Smooth muscle cell (in vitro differentiated cells): ENCODE data around the gene GNL1. TPM values are rescaled to one million over a fixed set of nuclear protein-coding genes. Genes with fewer than 3 reads are reported as not detected.

Source experiments
- DNase-seq: peaks from one replicate; lab custom pipeline; 2025; ENCODE audit not compliant: unreplicated experiment; lab: John Stamatoyannopoulos, UW
- H2AFZ ChIP-seq: fragments of 200-600 bp; sonication (generic); 2 replicates; pipeline ENCODE4 v1.6.0; 2016; ENCODE audit warnings: antibody characterized with exemption, low read depth, mild to moderate bottlenecking
- H3F3A ChIP-seq: fragments of 200-600 bp; sonication (generic); 2 replicates; pipeline ENCODE4 v1.6.0; 2017; ENCODE audit warnings: antibody characterized with exemption, low read depth
- H3K27ac ChIP-seq: fragments of 200-600 bp; sonication (generic); 2 replicates; pipeline ENCODE4 v1.5.1; 2016; ENCODE audit warnings: low read depth, mild to moderate bottlenecking
- H3K27me3 ChIP-seq: fragments of 200-600 bp; sonication (generic); 2 replicates; pipeline ENCODE4 v1.6.1; 2016; ENCODE audit warnings: low read depth, mild to moderate bottlenecking
- H3K36me3 ChIP-seq: fragments of 200-600 bp; sonication (generic); 2 replicates; pipeline ENCODE4 v1.5.1; 2016; ENCODE audit warnings: low read depth
- H3K4me1 ChIP-seq: fragments of 200-600 bp; sonication (generic); 2 replicates; pipeline ENCODE4 v1.5.1; 2016; ENCODE audit warnings: low read depth
- H3K4me2 ChIP-seq: fragments of 200-600 bp; sonication (generic); 2 replicates; pipeline ENCODE4 v1.6.0; 2016; ENCODE audit warnings: mild to moderate bottlenecking
- H3K4me3 ChIP-seq: fragments of 200-600 bp; sonication (generic); 2 replicates; pipeline ENCODE4 v1.5.1; 2016; ENCODE audit warnings: mild to moderate bottlenecking
- H3K79me2 ChIP-seq: fragments of 200-600 bp; sonication (generic); 2 replicates; pipeline ENCODE4 v1.6.0; 2016; ENCODE audit warnings: low read depth, mild to moderate bottlenecking
- H3K9ac ChIP-seq: fragments of 200-600 bp; sonication (generic); 2 replicates; pipeline ENCODE4 v1.6.0; 2016; ENCODE audit warnings: low read depth
- H3K9me3 ChIP-seq: fragments of 200-600 bp; sonication (generic); replicated peaks from 2 replicates; pipeline ENCODE4 v1.5.1; 2016; ENCODE audit warnings: low read depth
- H4K20me1 ChIP-seq: fragments of 200-600 bp; sonication (generic); 2 replicates; pipeline ENCODE4 v1.6.0; 2016; ENCODE audit warnings: low read depth
- CTCF ChIP-seq: fragments of 200-600 bp; sonication (generic); IDR thresholded peaks from 2 replicates; pipeline ENCODE4 v1.5.1; 2017; ENCODE audit warnings: borderline replicate concordance, mild to moderate bottlenecking, antibody characterized with exemption; ENCODE audit not compliant: insufficient read depth, poor library complexity, severe bottlenecking
- WGBS: methylation state at CpG from one replicate; pipeline ENCODE4 v1.1.7; 2016; ENCODE audit warnings: low lambda C conversion rate; 5-methylcytosine and 5-hydroxymethylcytosine counted together
- polyA plus RNA-seq: library from polyadenylated mRNA; unstranded; fragments of >200 nt; fragmentation: Nextera tagmentation; extraction: Ambion mirVana; gene quantifications from 2 replicates; pipeline ENCODE4 v1.2.1, GENCODE V29; 2016
- total RNA-seq: library from RNA; depleted of rRNA; stranded (reverse); fragments of >200 nt; gene quantifications from 2 replicates; pipeline ENCODE4 v1.2.3, GENCODE V29; 2014

The GNL1 gene
- total and polyA plus RNA-seq, 2 experiments from 2014 or later: 16.5 to 104 TPM

GRCh38 chr6:30571075-30571761, 14.9 kb upstream of the GNL1 start, which contains the start of gene ABCF1:
Gene ABCF1 (plus strand): TSS chr6:30571442. CDS start chr6:30571488, 46 bp downstream.
- no peaks in the 10 kb centered on the region for H3K9me3 ChIP-seq
- peak; percentile 95 for DNase-seq
- H3K4me1 ChIP-seq: peaks cover 21% of the 10 kb centered on the region
- H4K20me1 ChIP-seq: peaks cover 43% of the 10 kb centered on the region
- H3K79me2 ChIP-seq: peaks cover 55% of the 10 kb centered on the region
- H3F3A ChIP-seq: no peaks in the 10 kb centered on the region
- peak within 1 kb of the TSS; percentile 97 for H3K4me2 ChIP-seq
- peak within 1 kb of the TSS; percentile 97 for H3K9ac ChIP-seq
- H3K36me3 ChIP-seq: no peaks in the 10 kb centered on the region
- H3K27ac ChIP-seq: peak within 1 kb of the TSS; percentile 96
- H3K27me3 ChIP-seq: no peaks in the 10 kb centered on the region
- no peak for TF ChIP-seq CTCF
- H3K4me3 ChIP-seq: peak within 1 kb of the TSS; percentile 82
- peak within 1 kb of the TSS; percentile 98 for H2AFZ ChIP-seq
- under 1% methylated on average over 59 of the region's 59 CpGs for WGBS

- H4K20me1 ChIP-seq: peaks cover 41% of the 10 kb centered on the region
- peak overlapping the region; percentile 98 for H2AFZ ChIP-seq
- no peaks in the 10 kb centered on the region for H3K36me3 ChIP-seq
- no peaks in the 10 kb centered on the region for H3K9me3 ChIP-seq
- peak overlapping the region; percentile 91 for H3K9ac ChIP-seq
- no peaks in the 10 kb centered on the region for H3K27me3 ChIP-seq
- H3K4me3 ChIP-seq: peak overlapping the region; percentile 82
- H3K79me2 ChIP-seq: peaks cover 50% of the 10 kb centered on the region
- no peak for TF ChIP-seq CTCF
- peaks cover 21% of the 10 kb centered on the region for H3K4me1 ChIP-seq
- peak overlapping the region; percentile 96 for H3K27ac ChIP-seq
- WGBS: 8% methylated on average over 18 of the region's 18 CpGs
- no peaks in the 10 kb centered on the region for H3F3A ChIP-seq
- no peak for DNase-seq
- H3K4me2 ChIP-seq: peak overlapping the region; percentile 97
Observed at GRCh38 chr6:30570740-30571074, 14.4 kb upstream of the GNL1 start.

- peaks cover 46% of the 10 kb centered on the region for H3K79me2 ChIP-seq
- DNase-seq: no peak
- TF ChIP-seq CTCF: no peak
- peak overlapping the region; percentile 96 for H3K27ac ChIP-seq
- H3K4me3 ChIP-seq: peak overlapping the region; percentile 82
- no peaks in the 10 kb centered on the region for H3K36me3 ChIP-seq
- H3K9me3 ChIP-seq: no peaks in the 10 kb centered on the region
- peaks cover 36% of the 10 kb centered on the region for H4K20me1 ChIP-seq
- peak overlapping the region; percentile 91 for H3K9ac ChIP-seq
- H2AFZ ChIP-seq: peak overlapping the region; percentile 98
- H3K4me2 ChIP-seq: peak overlapping the region; percentile 97
- no peaks in the 10 kb centered on the region for H3F3A ChIP-seq
- peaks cover 21% of the 10 kb centered on the region for H3K4me1 ChIP-seq
- no peaks in the 10 kb centered on the region for H3K27me3 ChIP-seq
- WGBS: 88% methylated on average over 1 of the region's 1 CpG
Observed at GRCh38 chr6:30570263-30570662, 14.0 kb upstream of the GNL1 start.

GRCh38 chr6:30568245-30568644, 12.0 kb upstream of the GNL1 start:
- H3K4me3 ChIP-seq: no peak overlapping the region
- peaks cover 26% of the 10 kb centered on the region for H3K79me2 ChIP-seq
- H4K20me1 ChIP-seq: peaks cover 16% of the 10 kb centered on the region
- H3K9ac ChIP-seq: no peak overlapping the region
- no peaks in the 10 kb centered on the region for H3K9me3 ChIP-seq
- H3K4me2 ChIP-seq: no peak overlapping the region
- peaks cover 7% of the 10 kb centered on the region for H3F3A ChIP-seq
- TF ChIP-seq CTCF: no peak
- no peaks in the 10 kb centered on the region for H3K36me3 ChIP-seq
- H3K4me1 ChIP-seq: peaks cover 21% of the 10 kb centered on the region
- H2AFZ ChIP-seq: no peak overlapping the region
- no peak for DNase-seq
- H3K27ac ChIP-seq: no peak overlapping the region
- WGBS: 78% methylated on average over 3 of the region's 3 CpGs
- H3K27me3 ChIP-seq: no peaks in the 10 kb centered on the region
